K562 (cell line): ENCODE measurements around the gene SOAT1. TPM values are rescaled to one million over a fixed set of nuclear protein-coding genes. Genes with fewer than 3 reads are reported as not detected.

ENCODE experiments used
- ATAC-seq: fragments of 200-7000 bp; cut with Tn5 transposase; 3 replicates; pipeline ENCODE4 v1.9.1; 2020; ENCODE audit warnings: moderate library complexity
- BruUV-seq: library from RNA; stranded (reverse); fragments of 400-500 nt; replicated peaks from 2 replicates; lab custom pipeline; 2021; lab: Mats Ljungman, UMichigan
- CTCF ChIA-PET: fragments of 300-600 bp; formaldehyde crosslinking; extraction: SDS; loops from one replicate; lab custom pipeline; 2021; ENCODE audit warnings: low intra/inter-chr PET ratio; lab: Yijun Ruan, JAX
- POLR2A ChIA-PET: fragments of 300-600, 350-650 bp; sonication (Branson Sonifier 250); formaldehyde crosslinking; extraction: SDS; loops from one replicate; lab custom pipeline; 2021; ENCODE audit warnings: antibody characterized with exemption, inconsistent platforms; lab: Yijun Ruan, JAX
- DNase-seq, 4 experiments: peaks; one replicate each; pipeline versions ENCODE4 v3.0.0 to v3.0.0-alpha.2; 2011 to 2018; ENCODE audit warnings: low spot score in 3 of 4, mixed read lengths in 3 of 4; ENCODE audit errors: extremely low read depth in 1 of 4
- FAIRE-seq: peaks from 2 replicates; lab custom pipeline; 2011; peaks lifted over from hg19 to GRCh38; lab: Jason Lieb, UNC
- H2AFZ ChIP-seq: 2 replicates; pipeline ENCODE4 v1.6.0; 2011; ENCODE audit warnings: low read depth, low read length, control low read depth, inconsistent platforms
- H3K27ac ChIP-seq: fragments of 200-600 bp; 3 replicates; pipeline ENCODE4 v1.8.0; 2011; ENCODE audit warnings: low read depth, mild to moderate bottlenecking, control low read depth, inconsistent platforms, low read length, moderate library complexity, mixed read lengths; ENCODE audit errors: extremely low read depth
- H3K27me3 ChIP-seq, 2 experiments: fragments of 300-600 bp in 1 of 2; 2 replicates in 1 of 2; 3 replicates in 1 of 2; pipeline versions ENCODE4 v1.6.0 to v1.8.0; 2011; ENCODE audit warnings: inconsistent platforms in 2 of 2, low read length in 2 of 2, mild to moderate bottlenecking in 1 of 2, mixed read lengths in 1 of 2, moderate library complexity in 1 of 2; ENCODE audit not compliant: control insufficient read depth in 2 of 2, insufficient read depth in 2 of 2
- H3K36me3 ChIP-seq: fragments of 300-600 bp; 3 replicates; pipeline ENCODE4 v1.8.0; 2011; ENCODE audit warnings: mild to moderate bottlenecking, low read length, inconsistent platforms; ENCODE audit not compliant: control insufficient read depth, insufficient read depth
- H3K4me1 ChIP-seq, 2 experiments: fragments of 200-600 bp in 1 of 2; replicated peaks in 1 of 2; 2 replicates in 1 of 2; 3 replicates in 1 of 2; pipeline versions ENCODE4 v1.5.1 to v1.8.0; 2011; ENCODE audit warnings: inconsistent platforms in 2 of 2, low read length in 2 of 2, mild to moderate bottlenecking in 1 of 2, mixed read lengths in 1 of 2, moderate library complexity in 1 of 2; ENCODE audit not compliant: control insufficient read depth in 2 of 2, insufficient read depth in 2 of 2
- H3K4me2 ChIP-seq: 2 replicates; pipeline ENCODE4 v1.6.1; 2011; ENCODE audit warnings: low read length, control low read depth, inconsistent platforms, mixed read lengths; ENCODE audit not compliant: insufficient read depth
- H3K4me3 ChIP-seq: fragments of 200-600 bp; sonication (generic), shearing (Covaris generic); 2 replicates; pipeline ENCODE4 v1.5.1; 2016; ENCODE audit warnings: control low read depth, inconsistent platforms
- H3K79me2 ChIP-seq: fragments of 200-600 bp; 3 replicates; pipeline ENCODE4 v1.8.0; 2011; ENCODE audit warnings: low read length, inconsistent platforms; ENCODE audit not compliant: control insufficient read depth, insufficient read depth
- H3K9ac ChIP-seq, 2 experiments: 2 replicates each; pipeline versions ENCODE4 v1.6.0 to v1.6.1; 2011; ENCODE audit warnings: low read depth in 2 of 2, low read length in 2 of 2, control low read depth in 1 of 2, inconsistent platforms in 1 of 2, mild to moderate bottlenecking in 1 of 2, mixed read lengths in 1 of 2; ENCODE audit not compliant: insufficient read depth in 1 of 2
- H3K9me1 ChIP-seq: one replicate; pipeline ENCODE4 v1.6.0; 2011; ENCODE audit warnings: inconsistent platforms, mild to moderate bottlenecking, low read length, moderate library complexity; ENCODE audit not compliant: control insufficient read depth, insufficient read depth
- H3K9me3 ChIP-seq: replicated peaks from 2 replicates; pipeline ENCODE4 v1.5.1; 2011; ENCODE audit warnings: low read depth, low read length, inconsistent platforms; ENCODE audit not compliant: control insufficient read depth, insufficient read depth
- H4K20me1 ChIP-seq: replicated peaks from 2 replicates; pipeline ENCODE4 v1.6.1; 2011; ENCODE audit warnings: low read length, inconsistent platforms, mixed read lengths; ENCODE audit not compliant: control insufficient read depth, insufficient read depth
- CEBPB ChIP-seq: fragments of 450-650 bp; IDR thresholded peaks from 2 replicates; pipeline ENCODE4 v1.6.1; 2016; ENCODE audit warnings: missing genetic modification characterization, missing compliant biosample characterization
- CEBPG ChIP-seq, 3 experiments: fragments of 200-800 bp in 1 of 3; sonication (Bioruptor generic) in 1 of 3; sonication (generic) in 1 of 3; formaldehyde crosslinking in 1 of 3; IDR thresholded peaks in 2 of 3; conservative IDR thresholded peaks in 1 of 3; 2 replicates each; pipeline versions ENCODE4 v1.6.1 to v1.8.0; 2016 to 2022; ENCODE audit warnings: missing compliant biosample characterization in 2 of 3, missing genetic modification characterization in 2 of 3, mild to moderate bottlenecking in 1 of 3, missing genetic modification reagents in 1 of 3
- HMG20B ChIP-seq: fragments of 250-450 bp; sonication (Bioruptor Pico); IDR thresholded peaks from 2 replicates; pipeline ENCODE4 v1.5.0; 2021; ENCODE audit warnings: mild to moderate bottlenecking
- L3MBTL2 ChIP-seq: fragments of 450-650 bp; IDR thresholded peaks from 2 replicates; pipeline ENCODE4 v1.6.1; 2016; ENCODE audit warnings: mild to moderate bottlenecking, moderate library complexity
- MAFG ChIP-seq: fragments of 450-650 bp; conservative IDR thresholded peaks from 2 replicates; pipeline ENCODE4 v1.6.1; 2016; ENCODE audit warnings: missing genetic modification characterization, missing compliant biosample characterization
- NR2C1 ChIP-seq, 2 experiments: fragments of 450-650 bp; IDR thresholded peaks; 2 replicates each; pipeline ENCODE4 v1.6.1; 2017; ENCODE audit warnings: mild to moderate bottlenecking in 2 of 2, antibody characterized with exemption in 1 of 2, inconsistent platforms in 1 of 2, missing compliant biosample characterization in 1 of 2, missing genetic modification characterization in 1 of 2
- POU5F1 ChIP-seq: fragments of 150-350 bp; IDR thresholded peaks from 2 replicates; pipeline ENCODE4 v1.6.1; 2014; ENCODE audit warnings: borderline replicate concordance, low read length, low read depth, mild to moderate bottlenecking; ENCODE audit not compliant: partially characterized antibody
- RBM39 ChIP-seq: fragments of 200-400 bp; formaldehyde crosslinking; optimal IDR thresholded peaks from 2 replicates; pipeline ENCODE3; 2018; ENCODE audit warnings: low read depth, low read length
- RHOXF2B ChIP-seq: fragments of 250-450 bp; sonication (Bioruptor Pico); conservative IDR thresholded peaks from 2 replicates; pipeline ENCODE4 v1.5.1; 2021
- SPI1 ChIP-seq: IDR thresholded peaks from 2 replicates; pipeline ENCODE4 v1.6.1; 2011; ENCODE audit warnings: low read depth, low read length, control low read depth, borderline replicate concordance
- ZBED1 ChIP-seq: IDR thresholded peaks from 2 replicates; pipeline ENCODE4 v1.6.1; 2014
- ZSCAN29 ChIP-seq: fragments of 450-650 bp; IDR thresholded peaks from 2 replicates; pipeline ENCODE4 v1.6.1; 2017
- WGBS: fragments of 100-300 bp; shearing (Covaris generic); methylation state at CpG from one replicate; pipeline ENCODE4 v1.1.6; 2016; ENCODE audit warnings: low coverage, mixed read lengths; ENCODE audit not compliant: insufficient coverage; ENCODE audit errors: missing lambda C conversion rate; 5-methylcytosine and 5-hydroxymethylcytosine counted together
- in situ Hi-C: fragments of 300-500 bp; cut with MboI; formaldehyde crosslinking; loops from 4 replicates; pipeline ENCODE4 v1.15.0; 2018; ENCODE audit warnings: inconsistent platforms, mixed read lengths
- intact Hi-C: fragments of 100-400 bp; cut with micrococcal nuclease; formaldehyde crosslinking; loops from 2 replicates; pipeline ENCODE4 v1.14.2; 2022
- polyA plus RNA-seq, 8 experiments: library from polyadenylated mRNA; depleted of rRNA in 4 of 8; stranded (reverse) in 5 of 8; unstranded in 3 of 8; fragments of >200 nt; fragmentation: Nextera tagmentation in 2 of 8; fragmentation: Illumina TruSeq in 1 of 8; extraction: Ambion mirVana in 2 of 8; extraction: Trizol in 1 of 8; gene quantifications; 2 replicates each; pipeline versions ENCODE4 v1.2.1 to v1.2.3, GENCODE V29; 2011 to 2014; ENCODE audit warnings: inconsistent platforms in 1 of 8, missing spikeins in 1 of 8
- total RNA-seq, 7 experiments: library from RNA; depleted of rRNA in 6 of 7; stranded (reverse); fragments of >200 nt in 6 of 7; fragmentation: Illumina TruSeq in 2 of 7; extraction: Trizol in 2 of 7; gene quantifications; 2 replicates each; pipeline versions ENCODE4 v1.2.1 to v1.2.3, GENCODE V29; 2011 to 2021; ENCODE audit warnings: low replicate concordance in 1 of 7

SOAT1 gene
- total and polyA plus RNA-seq, 9 of the 15 experiments (the other 6 are each of a cell fraction or from before 2014, with no cell fraction given), result 5.5 to 29.1 (median 17.3) TPM

- Histone ChIP-seq H3K27ac (no peak overlapping the region), H3K27me3 (no peaks in the 10 kb centered on the region), H3K9me1 (no peaks in the 10 kb centered on the region), H2AFZ (no peak overlapping the region), H3K4me1 (no peaks in the 10 kb centered on the region), H3K4me2 (no peak overlapping the region), H3K4me3 (no peak overlapping the region), H3K9me3 (no peaks in the 10 kb centered on the region), H3K79me2 (no peaks in the 10 kb centered on the region), H3K9ac (no peak overlapping the region), H3K36me3 (no peaks in the 10 kb centered on the region), H4K20me1 (no peaks in the 10 kb centered on the region)
- no peak for FAIRE-seq
- 74% methylated on average over 7 of the region's 7 CpGs for WGBS
- POLR2A ChIA-PET, result interaction anchor here (1.0 to 1.5 kb wide), 3 partner anchors 13 to 34 kb away, joined by 3 to 4 read pairs (median 3); partner anchors contain the start of gene SOAT1
- no TSS peak for BruUV-seq
- in situ Hi-C loops, result no loop called here
- no peak for TF ChIP-seq CEBPB (tag)
- TF ChIP-seq ZBED1, result no peak
- TF ChIP-seq CEBPG (CRISPR knock-in tag; IDR thresholded peaks at IDR 0.05), result no peak
- no peak for TF ChIP-seq CEBPG (tag; conservative IDR thresholded peaks at IDR 0.05 in 1 of 2, IDR thresholded peaks at IDR 0.05 in 1 of 2)
- TF ChIP-seq ZSCAN29, result no peak
- no peak for TF ChIP-seq HMG20B
- no peak for TF ChIP-seq MAFG (tag)
- no peak for TF ChIP-seq L3MBTL2
- no peak for TF ChIP-seq POU5F1
- no peak for TF ChIP-seq RBM39
- TF ChIP-seq SPI1, result no peak
- TF ChIP-seq RHOXF2B (CRISPR knock-in tag), result no peak
- no peak for TF ChIP-seq NR2C1 (IDR thresholded peaks at IDR 0.05)
- TF ChIP-seq NR2C1 (tag; IDR thresholded peaks at IDR 0.05), result no peak
- intact Hi-C loops, result no loop called here
- DNase-seq, result no peak
- CTCF ChIA-PET, result no interaction called here
- ATAC-seq, result no peak
Measured at GRCh38 chr1:179327196-179327595, 33.6 kb downstream of the SOAT1 start.
